ENCODE results near the gene PLEKHA3.
"Not testable (repeated sequence)": the region's sequence is repeated elsewhere in the genome, so short reads cannot be mapped to it uniquely, and the experiment has no call there.

PLEKHA3 gene

GRCh38 chr2:178517496-178517895, 37.2 kb downstream of the PLEKHA3 start:
- peaks cover 0 to 29% (median 18%) of the 10 kb centered on the region in 3 donors for H3K36me3 ChIP-seq
- no peak for TF ChIP-seq CTCF (IDR thresholded peaks at IDR 0.05)

GRCh38 chr2:178521304-178522150, 41.3 kb downstream of the PLEKHA3 start:
- peaks cover 0 to 19% (median 18%) of the 10 kb centered on the region in 3 donors for H3K36me3 ChIP-seq
- no peaks in the 10 kb centered on the region for H3K27me3 ChIP-seq
- TF ChIP-seq CTCF (IDR thresholded peaks at IDR 0.05): no peak
- H3K4me1 ChIP-seq: peaks cover 0 to 10% (median 0%) of the 10 kb centered on the region in 4 donors
- H3K27ac ChIP-seq: no peak overlapping the region
- no peak for DNase-seq
- H3K9me3 ChIP-seq: no peaks in the 10 kb centered on the region
- no peak overlapping the region for H3K4me3 ChIP-seq
- intact Hi-C loops (cut with DNase I; ENCODE audit: low total_unique reads): no loop called here

More at GRCh38 chr2:178517496-178517895, 37.2 kb downstream of the PLEKHA3 start:
- DNase-seq: no peak
- intact Hi-C loops (cut with DNase I; ENCODE audit: low total_unique reads): no loop called here
- no peaks in the 10 kb centered on the region for H3K9me3 ChIP-seq
- no peaks in the 10 kb centered on the region for H3K4me1 ChIP-seq
- H3K27ac ChIP-seq: no peak overlapping the region
- H3K27me3 ChIP-seq: no peaks in the 10 kb centered on the region
- H3K4me3 ChIP-seq: no peak overlapping the region

- intact Hi-C loops (cut with DNase I; ENCODE audit: low total_unique reads): no loop called here
- DNase-seq: peak; percentile 75 to 89
- peak; percentile 52 to 55 for TF ChIP-seq CTCF (IDR thresholded peaks at IDR 0.05)
- H3K36me3 ChIP-seq: peaks cover 0 to 11% (median 10%) of the 10 kb centered on the region in 3 donors
- peak overlapping the region; percentile 63 to 64 for H3K4me3 ChIP-seq
- H3K4me1 ChIP-seq: peaks cover 0 to 10% (median 0%) of the 10 kb centered on the region in 4 donors
- H3K9me3 ChIP-seq: no peaks in the 10 kb centered on the region
- peak overlapping the region; percentile 61 to 77 for H3K27ac ChIP-seq
- no peaks in the 10 kb centered on the region for H3K27me3 ChIP-seq
These were observed 42.8 kb downstream of the PLEKHA3 start for GRCh38 chr2:178522950-178523595.

- Histone ChIP-seq H3K9me3 (no peaks in the 10 kb centered on the region), H3K27me3 (no peaks in the 10 kb centered on the region), H3K4me1 (peaks cover 0 to 10% (median 0%) of the 10 kb centered on the region in 4 donors), H3K27ac (peak overlapping the region; percentile 61 to 77), H3K4me3 (peak overlapping the region; percentile 63 to 64), H3K36me3 (peaks cover 0 to 7% (median 5%) of the 10 kb centered on the region in 3 donors)
- TF ChIP-seq CTCF (IDR thresholded peaks at IDR 0.05): no peak
- no peak for DNase-seq
- intact Hi-C loops (cut with DNase I; ENCODE audit: low total_unique reads): no loop called here
These were observed 43.4 kb downstream of the PLEKHA3 start for GRCh38 chr2:178523596-178524134.

GRCh38 chr2:178525010-178525409, 44.8 kb downstream of the PLEKHA3 start:
- H3K4me1 ChIP-seq: peaks cover 0 to 10% (median 0%) of the 10 kb centered on the region in 4 donors
- H3K36me3 ChIP-seq; intact Hi-C loops (cut with DNase I; ENCODE audit: low total_unique reads); H3K9me3 ChIP-seq; H3K4me3 ChIP-seq; DNase-seq; H3K27me3 ChIP-seq; H3K27ac ChIP-seq: not testable (repeated sequence)

GRCh38 chr2:178525460-178525859, 45.2 kb downstream of the PLEKHA3 start:
- H3K27me3 ChIP-seq; H3K36me3 ChIP-seq; DNase-seq; H3K27ac ChIP-seq; H3K4me3 ChIP-seq; intact Hi-C loops (cut with DNase I; ENCODE audit: low total_unique reads); H3K9me3 ChIP-seq: not testable (repeated sequence)
- H3K4me1 ChIP-seq: peaks cover 0 to 10% (median 0%) of the 10 kb centered on the region in 4 donors
